A549 (cell line): ENCODE measurements around the gene SLC17A9.

Experiments
- ELK1 ChIP-seq: fragments of 150-350 bp; IDR thresholded peaks from 2 replicates; pipeline ENCODE4 v1.6.1; 2014; ENCODE audit warnings: low read depth, mild to moderate bottlenecking, low read length
- HOXA7 ChIP-seq: fragments of 250-450 bp; sonication (Bioruptor Pico); IDR thresholded peaks from 2 replicates; pipeline ENCODE4 v1.5.0; 2020; ENCODE audit warnings: mild to moderate bottlenecking, moderate library complexity
- POLR2A ChIP-seq: IDR thresholded peaks from 2 replicates; pipeline ENCODE4 v1.6.1; 2012; ENCODE audit warnings: mild to moderate bottlenecking, low read length
- SMC3 ChIP-seq: fragments of >200 bp; sonication (Bioruptor Twin); formaldehyde crosslinking; IDR thresholded peaks from 3 replicates; pipeline ENCODE4 v1.6.1; 2018; ENCODE audit warnings: inconsistent platforms
- TF ChIP-seq, protein P1 (sequence below): fragments of >200 bp; sonication (Bioruptor Twin); formaldehyde crosslinking; IDR thresholded peaks from 3 replicates; pipeline ENCODE4 v1.5.1; 2016

- no peak for TF ChIP-seq POLR2A
- no peak for TF ChIP-seq ELK1
- TF ChIP-seq, protein P1, sequence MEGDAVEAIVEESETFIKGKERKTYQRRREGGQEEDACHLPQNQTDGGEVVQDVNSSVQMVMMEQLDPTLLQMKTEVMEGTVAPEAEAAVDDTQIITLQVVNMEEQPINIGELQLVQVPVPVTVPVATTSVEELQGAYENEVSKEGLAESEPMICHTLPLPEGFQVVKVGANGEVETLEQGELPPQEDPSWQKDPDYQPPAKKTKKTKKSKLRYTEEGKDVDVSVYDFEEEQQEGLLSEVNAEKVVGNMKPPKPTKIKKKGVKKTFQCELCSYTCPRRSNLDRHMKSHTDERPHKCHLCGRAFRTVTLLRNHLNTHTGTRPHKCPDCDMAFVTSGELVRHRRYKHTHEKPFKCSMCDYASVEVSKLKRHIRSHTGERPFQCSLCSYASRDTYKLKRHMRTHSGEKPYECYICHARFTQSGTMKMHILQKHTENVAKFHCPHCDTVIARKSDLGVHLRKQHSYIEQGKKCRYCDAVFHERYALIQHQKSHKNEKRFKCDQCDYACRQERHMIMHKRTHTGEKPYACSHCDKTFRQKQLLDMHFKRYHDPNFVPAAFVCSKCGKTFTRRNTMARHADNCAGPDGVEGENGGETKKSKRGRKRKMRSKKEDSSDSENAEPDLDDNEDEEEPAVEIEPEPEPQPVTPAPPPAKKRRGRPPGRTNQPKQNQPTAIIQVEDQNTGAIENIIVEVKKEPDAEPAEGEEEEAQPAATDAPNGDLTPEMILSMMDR = no peak
- no peak for TF ChIP-seq SMC3
- TF ChIP-seq HOXA7 (CRISPR knock-in tag) = no peak
Measured at GRCh38 chr20:62991863-62992262, 39.4 kb downstream of the SLC17A9 start.
